Measurements from ENCODE around the gene SLC5A2.

GRCh38 chr16:31487071-31487719 is 4.3 kb downstream of the SLC5A2 start:
- TF ChIP-seq CTCF (IDR thresholded peaks at IDR 0.05; ENCODE audit: borderline replicate concordance, extremely low read depth, low read length, poor library complexity, severe bottlenecking) (no peak), EZH2 (IDR thresholded peaks at IDR 0.05; ENCODE audit: borderline replicate concordance, low read depth, low read length, severe bottlenecking) (no peak)

Data from DND-41 (cell line).